Measurements from ENCODE around the gene SCN1A. TPM values are rescaled to one million over a fixed set of nuclear protein-coding genes. Genes with fewer than 3 reads are reported as not detected.

Gene SCN1A
- total and polyA plus RNA-seq, 4 donors: 2.1 to 32.6 (median 14.5) TPM

- no peak for ATAC-seq (ENCODE audit: insufficient read depth, low FRiP score)
- H3K36me3 ChIP-seq (ENCODE audit: control insufficient read depth in 4 of 4, insufficient read depth in 4 of 4, low read length in 4 of 4): no peaks in the 10 kb centered on the region
- H3K27ac ChIP-seq (ENCODE audit: low read depth in 1 of 2, low read length in 1 of 2): no peak overlapping the region
- DNase-seq: no peak
- no peaks in the 10 kb centered on the region for H3K9me3 ChIP-seq (ENCODE audit: control insufficient read depth in 4 of 4, insufficient read depth in 3 of 4, low read length in 3 of 4)
- no peaks in the 10 kb centered on the region for H3K27me3 ChIP-seq (ENCODE audit: control insufficient read depth in 3 of 3, insufficient read depth in 3 of 3, low read length in 2 of 3)
- H3K4me3 ChIP-seq: no peak overlapping the region
- WGBS, 2 donors: 77 to 83% methylated on average over 4 of the region's 4 CpGs
- H3K4me1 ChIP-seq (ENCODE audit: control insufficient read depth in 5 of 5, insufficient read depth in 5 of 5, low read length in 5 of 5): no peaks in the 10 kb centered on the region
- no peak overlapping the region for H3K9ac ChIP-seq (ENCODE audit: insufficient read depth in 1 of 2, low read length in 2 of 2)
- TF ChIP-seq, protein P1, sequence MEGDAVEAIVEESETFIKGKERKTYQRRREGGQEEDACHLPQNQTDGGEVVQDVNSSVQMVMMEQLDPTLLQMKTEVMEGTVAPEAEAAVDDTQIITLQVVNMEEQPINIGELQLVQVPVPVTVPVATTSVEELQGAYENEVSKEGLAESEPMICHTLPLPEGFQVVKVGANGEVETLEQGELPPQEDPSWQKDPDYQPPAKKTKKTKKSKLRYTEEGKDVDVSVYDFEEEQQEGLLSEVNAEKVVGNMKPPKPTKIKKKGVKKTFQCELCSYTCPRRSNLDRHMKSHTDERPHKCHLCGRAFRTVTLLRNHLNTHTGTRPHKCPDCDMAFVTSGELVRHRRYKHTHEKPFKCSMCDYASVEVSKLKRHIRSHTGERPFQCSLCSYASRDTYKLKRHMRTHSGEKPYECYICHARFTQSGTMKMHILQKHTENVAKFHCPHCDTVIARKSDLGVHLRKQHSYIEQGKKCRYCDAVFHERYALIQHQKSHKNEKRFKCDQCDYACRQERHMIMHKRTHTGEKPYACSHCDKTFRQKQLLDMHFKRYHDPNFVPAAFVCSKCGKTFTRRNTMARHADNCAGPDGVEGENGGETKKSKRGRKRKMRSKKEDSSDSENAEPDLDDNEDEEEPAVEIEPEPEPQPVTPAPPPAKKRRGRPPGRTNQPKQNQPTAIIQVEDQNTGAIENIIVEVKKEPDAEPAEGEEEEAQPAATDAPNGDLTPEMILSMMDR (IDR thresholded peaks at IDR 0.05; ENCODE audit: control extremely low read depth, extremely low read depth): no peak
Observed at GRCh38 chr2:166115589-166115988, 12.2 kb downstream of the SCN1A start.

- 86 to 97% methylated on average over 1 of the region's 1 CpG for WGBS, 2 donors
- H3K9me3 ChIP-seq (ENCODE audit: control insufficient read depth in 4 of 4, insufficient read depth in 3 of 4, low read length in 3 of 4): no peaks in the 10 kb centered on the region
- DNase-seq (no peak), ATAC-seq (ENCODE audit: insufficient read depth, low FRiP score) (no peak)
- H3K36me3 ChIP-seq (ENCODE audit: control insufficient read depth in 4 of 4, insufficient read depth in 4 of 4, low read length in 4 of 4): no peaks in the 10 kb centered on the region
- TF ChIP-seq, protein P1 (IDR thresholded peaks at IDR 0.05; ENCODE audit: control extremely low read depth, extremely low read depth): no peak
- no peak overlapping the region for H3K9ac ChIP-seq (ENCODE audit: insufficient read depth in 1 of 2, low read length in 2 of 2)
- H3K27ac ChIP-seq (ENCODE audit: low read depth in 1 of 2, low read length in 1 of 2): no peak overlapping the region
- no peaks in the 10 kb centered on the region for H3K27me3 ChIP-seq (ENCODE audit: control insufficient read depth in 3 of 3, insufficient read depth in 3 of 3, low read length in 2 of 3)
- no peak overlapping the region for H3K4me3 ChIP-seq
- no peaks in the 10 kb centered on the region for H3K4me1 ChIP-seq (ENCODE audit: control insufficient read depth in 5 of 5, insufficient read depth in 5 of 5, low read length in 5 of 5)
Observed at GRCh38 chr2:166112193-166112605, 15.6 kb downstream of the SCN1A start.

GRCh38 chr2:166106431-166107015, 21.3 kb downstream of the SCN1A start:
- ATAC-seq (ENCODE audit: insufficient read depth, low FRiP score): no peak
- TF ChIP-seq, protein P1 (IDR thresholded peaks at IDR 0.05; ENCODE audit: control extremely low read depth, extremely low read depth): no peak
- no peak overlapping the region for H3K27ac ChIP-seq (ENCODE audit: low read depth in 1 of 2, low read length in 1 of 2)
- no peak overlapping the region for H3K4me3 ChIP-seq
- no peaks in the 10 kb centered on the region for H3K4me1 ChIP-seq (ENCODE audit: control insufficient read depth in 5 of 5, insufficient read depth in 5 of 5, low read length in 5 of 5)
- H3K9me3 ChIP-seq (ENCODE audit: control insufficient read depth in 4 of 4, insufficient read depth in 3 of 4, low read length in 3 of 4): no peaks in the 10 kb centered on the region
- no peaks in the 10 kb centered on the region for H3K36me3 ChIP-seq (ENCODE audit: control insufficient read depth in 4 of 4, insufficient read depth in 4 of 4, low read length in 4 of 4)
- no peak overlapping the region for H3K9ac ChIP-seq (ENCODE audit: insufficient read depth in 1 of 2, low read length in 2 of 2)
- H3K27me3 ChIP-seq (ENCODE audit: control insufficient read depth in 3 of 3, insufficient read depth in 3 of 3, low read length in 2 of 3): no peaks in the 10 kb centered on the region
- DNase-seq: peak in 2 of 3 donors; percentile 66 to 67
- WGBS, 2 donors: 55 to 59% methylated on average over 7 of the region's 7 CpGs

- no peak overlapping the region for H3K9ac ChIP-seq (ENCODE audit: insufficient read depth in 1 of 2, low read length in 2 of 2)
Observed at GRCh38 chr2:166104773-166105172, 23.0 kb downstream of the SCN1A start.

More at GRCh38 chr2:166104773-166105172, 23.0 kb downstream of the SCN1A start:
- ATAC-seq (ENCODE audit: insufficient read depth, low FRiP score) (no peak), DNase-seq (no peak)
- 83% methylated on average over 3 of the region's 3 CpGs for WGBS, 2 donors
- Histone ChIP-seq H3K4me1 (ENCODE audit: control insufficient read depth in 5 of 5, insufficient read depth in 5 of 5, low read length in 5 of 5) (no peaks in the 10 kb centered on the region), H3K4me3 (no peak overlapping the region), H3K36me3 (ENCODE audit: control insufficient read depth in 4 of 4, insufficient read depth in 4 of 4, low read length in 4 of 4) (no peaks in the 10 kb centered on the region), H3K27ac (ENCODE audit: low read depth in 1 of 2, low read length in 1 of 2) (no peak overlapping the region), H3K9me3 (ENCODE audit: control insufficient read depth in 4 of 4, insufficient read depth in 3 of 4, low read length in 3 of 4) (no peaks in the 10 kb centered on the region), H3K27me3 (ENCODE audit: control insufficient read depth in 3 of 3, insufficient read depth in 3 of 3, low read length in 2 of 3) (no peaks in the 10 kb centered on the region)
- TF ChIP-seq, protein P1 (IDR thresholded peaks at IDR 0.05; ENCODE audit: control extremely low read depth, extremely low read depth): no peak
